Muscle layer of duodenum (tissue), 2 donors: Measurements from ENCODE around the gene YPEL4.
A peak's percentile ranks its signal among the peaks of the same experiment; 100 is the strongest.

Experiments
- H3K27ac ChIP-seq: one replicate; pipeline ENCODE4 v1.7.0; 2013; ENCODE audit warnings: mild to moderate bottlenecking, low read length
- H3K27me3 ChIP-seq: one replicate; pipeline ENCODE4 v1.7.0; 2013; ENCODE audit warnings: low read depth, mild to moderate bottlenecking, control low read depth, low read length
- H3K36me3 ChIP-seq, 2 donors: one replicate each; pipeline ENCODE4 v1.7.0; 2013; ENCODE audit warnings: low read length in 2 of 2, control low read depth in 1 of 2, mild to moderate bottlenecking in 1 of 2; ENCODE audit not compliant: insufficient read depth in 2 of 2, control insufficient read depth in 1 of 2
- H3K4me1 ChIP-seq, 2 donors: one replicate each; pipeline ENCODE4 v1.7.0; 2013; ENCODE audit warnings: low read length in 2 of 2, mild to moderate bottlenecking in 2 of 2, control low read depth in 1 of 2, moderate library complexity in 1 of 2; ENCODE audit not compliant: insufficient read depth in 2 of 2, control insufficient read depth in 1 of 2
- H3K4me3 ChIP-seq, 2 donors: one replicate each; pipeline ENCODE4 v1.7.0; 2013; ENCODE audit warnings: low read length in 2 of 2, low read depth in 1 of 2, mild to moderate bottlenecking in 1 of 2
- H3K9me3 ChIP-seq, 2 donors: one replicate each; pipeline ENCODE4 v1.7.0; 2013; ENCODE audit warnings: low read length in 2 of 2, control low read depth in 1 of 2, mild to moderate bottlenecking in 1 of 2; ENCODE audit not compliant: control insufficient read depth in 1 of 2
- donor health status: healthy.

The YPEL4 gene

GRCh38 chr11:57650739-57651090 lies 1.0 kb upstream of the YPEL4 start:
- Histone ChIP-seq H3K27me3 (peaks cover 42% of the 10 kb centered on the region), H3K27ac (no peak overlapping the region), H3K4me3 (no peak overlapping the region), H3K9me3 (no peaks in the 10 kb centered on the region), H3K36me3 (no peaks in the 10 kb centered on the region), H3K4me1 (peaks cover 5 to 41% of the 10 kb centered on the region in 2 donors)

GRCh38 chr11:57648801-57649735 lies 644 bp downstream of the YPEL4 start:
- no peak overlapping the region for H3K27ac ChIP-seq
- peaks cover 44% of the 10 kb centered on the region for H3K27me3 ChIP-seq
- H3K4me3 ChIP-seq: peak overlapping the region; percentile 64 to 68
- no peaks in the 10 kb centered on the region for H3K9me3 ChIP-seq
- H3K4me1 ChIP-seq: peaks cover 15 to 54% of the 10 kb centered on the region in 2 donors
- H3K36me3 ChIP-seq: no peaks in the 10 kb centered on the region

- no peaks in the 10 kb centered on the region for H3K9me3 ChIP-seq
- no peaks in the 10 kb centered on the region for H3K36me3 ChIP-seq
- peaks cover 15 to 54% of the 10 kb centered on the region in 2 donors for H3K4me1 ChIP-seq
- H3K27me3 ChIP-seq: peaks cover 44% of the 10 kb centered on the region
- H3K27ac ChIP-seq: no peak overlapping the region
- peak overlapping the region; percentile 64 to 68 for H3K4me3 ChIP-seq
Measured at GRCh38 chr11:57647960-57648800, 1.5 kb downstream of the YPEL4 start.

GRCh38 chr11:57647372-57647771 lies 2.3 kb downstream of the YPEL4 start:
- Histone ChIP-seq H3K9me3 (no peaks in the 10 kb centered on the region), H3K4me1 (peaks cover 15 to 54% of the 10 kb centered on the region in 2 donors), H3K27me3 (peaks cover 44% of the 10 kb centered on the region), H3K4me3 (no peak overlapping the region), H3K36me3 (no peaks in the 10 kb centered on the region), H3K27ac (no peak overlapping the region)

- Histone ChIP-seq H3K27me3 (peaks cover 44% of the 10 kb centered on the region), H3K4me1 (peaks cover 15 to 54% of the 10 kb centered on the region in 2 donors), H3K27ac (no peak overlapping the region), H3K36me3 (no peaks in the 10 kb centered on the region), H3K4me3 (no peak overlapping the region), H3K9me3 (no peaks in the 10 kb centered on the region)
Measured at GRCh38 chr11:57646799-57647303, 2.9 kb downstream of the YPEL4 start.

GRCh38 chr11:57646194-57646798 lies 3.4 kb downstream of the YPEL4 start:
- H3K4me3 ChIP-seq: no peak overlapping the region
- peaks cover 15 to 54% of the 10 kb centered on the region in 2 donors for H3K4me1 ChIP-seq
- H3K36me3 ChIP-seq: no peaks in the 10 kb centered on the region
- peaks cover 44% of the 10 kb centered on the region for H3K27me3 ChIP-seq
- peak overlapping the region; percentile 9 for H3K27ac ChIP-seq
- no peaks in the 10 kb centered on the region for H3K9me3 ChIP-seq

- Histone ChIP-seq H3K4me3 (peak overlapping the region in 1 of 2 donors; percentile 12), H3K36me3 (no peaks in the 10 kb centered on the region), H3K9me3 (no peaks in the 10 kb centered on the region), H3K27ac (peak overlapping the region; percentile 9), H3K27me3 (peaks cover 44% of the 10 kb centered on the region), H3K4me1 (peaks cover 15 to 60% of the 10 kb centered on the region in 2 donors)
Measured at GRCh38 chr11:57645689-57646085, 4.0 kb downstream of the YPEL4 start.

GRCh38 chr11:57644748-57645688 lies 4.7 kb downstream of the YPEL4 start:
- H3K27me3 ChIP-seq: peaks cover 40% of the 10 kb centered on the region
- peak overlapping the region; percentile 39 for H3K27ac ChIP-seq
- no peaks in the 10 kb centered on the region for H3K9me3 ChIP-seq
- H3K36me3 ChIP-seq: no peaks in the 10 kb centered on the region
- H3K4me3 ChIP-seq: peak overlapping the region in 1 of 2 donors; percentile 12
- H3K4me1 ChIP-seq: peaks cover 15 to 63% of the 10 kb centered on the region in 2 donors

- no peaks in the 10 kb centered on the region for H3K36me3 ChIP-seq
- peaks cover 32% of the 10 kb centered on the region for H3K27me3 ChIP-seq
- peaks cover 15 to 67% of the 10 kb centered on the region in 2 donors for H3K4me1 ChIP-seq
- H3K27ac ChIP-seq: no peak overlapping the region
- no peaks in the 10 kb centered on the region for H3K9me3 ChIP-seq
- H3K4me3 ChIP-seq: no peak overlapping the region
Measured at GRCh38 chr11:57643802-57644201, 5.9 kb downstream of the YPEL4 start.
